Right ventricle myocardium superior (tissue), 1 donor: Measurements from ENCODE around the gene TPM1. TPM values are rescaled to one million over a fixed set of nuclear protein-coding genes. Genes with fewer than 3 reads are reported as not detected.
"Not testable (repeated sequence)": the region's sequence is repeated elsewhere in the genome, so short reads cannot be mapped to it uniquely, and the experiment has no call there.

ENCODE experiments used
- ATAC-seq: fragments of 200-7000 bp; cut with Tn5 transposase; one replicate; pipeline ENCODE4 v1.9.1; 2020; ENCODE audit warnings: mild to moderate bottlenecking; ENCODE audit not compliant: poor library complexity
- DNase-seq: peaks from one replicate; pipeline ENCODE4 v3.0.0-alpha.2; 2020
- intact Hi-C: fragments of 100-400 bp; cut with DNase I; formaldehyde crosslinking; loops from one replicate; pipeline ENCODE4 v1.11.2; 2022
- total RNA-seq: library from RNA; stranded (reverse); fragmentation: NEBNext Ultra II Directional; extraction: Animal tissue kit (Norgen Biotek cat#: 25700); gene quantifications from one replicate; pipeline ENCODE4 v1.2.1, GENCODE V29; 2021
- donor health status: DM: no; HTN: yes; CAD: no; lungs with severe emphysema.

TPM1 gene
- total RNA-seq, 1 donor from 2014 or later: 12,703 TPM

GRCh38 chr15:63082366-63082765 is 39.8 kb downstream of the TPM1 start:
- ATAC-seq (no peak), DNase-seq (no peak)
- intact Hi-C loops: no loop called here

DNA sequence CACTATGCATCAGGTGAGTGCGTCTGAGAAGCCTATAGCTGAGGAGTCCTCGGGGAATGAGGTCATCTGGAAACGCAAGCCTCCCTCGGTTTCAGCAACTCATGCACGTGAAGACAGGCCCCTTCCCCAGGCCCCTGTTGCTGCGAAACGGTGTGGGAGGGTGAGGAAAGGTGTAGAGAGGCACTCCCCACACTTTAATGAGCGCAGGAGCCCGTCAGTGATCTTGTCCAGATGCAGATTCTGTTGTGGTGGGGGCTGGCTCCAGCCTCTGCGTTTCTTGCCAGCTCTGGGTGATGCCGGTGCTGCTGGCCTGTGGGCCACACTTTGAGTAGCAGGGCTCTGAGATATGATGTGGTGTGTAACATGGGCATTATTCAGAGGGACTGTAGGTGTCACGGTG is 40.5 kb downstream of the TPM1 start:
- peak; percentile 61 for ATAC-seq
- intact Hi-C loops: no loop called here
- DNase-seq: peak; percentile 54

DNA sequence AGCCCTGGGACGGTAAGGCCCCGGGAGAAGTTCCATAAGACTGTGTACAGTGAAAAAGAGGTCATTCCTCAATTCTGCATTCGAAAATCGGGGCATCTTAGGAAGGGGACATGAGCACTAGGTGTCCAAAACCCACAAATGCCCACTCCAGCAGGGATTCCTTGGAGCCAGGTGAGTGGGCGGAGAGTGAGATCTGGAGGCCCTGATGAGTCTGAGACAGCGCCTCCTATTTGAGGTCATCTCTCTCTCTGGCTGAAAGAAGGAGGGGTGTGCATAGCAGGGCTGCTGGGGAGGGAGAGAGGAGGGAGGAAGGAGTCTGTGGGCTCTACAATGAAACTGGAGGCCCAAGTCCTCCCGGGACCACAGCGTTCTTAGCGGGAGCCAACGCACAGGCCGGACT is 41.0 kb downstream of the TPM1 start:
- no peak for DNase-seq
- no peak for ATAC-seq
- intact Hi-C loops: no loop called here

GRCh38 chr15:63084806-63085205 is 42.3 kb downstream of the TPM1 start:
- intact Hi-C loops: no loop called here
- no peak for DNase-seq
- ATAC-seq: no peak

DNA sequence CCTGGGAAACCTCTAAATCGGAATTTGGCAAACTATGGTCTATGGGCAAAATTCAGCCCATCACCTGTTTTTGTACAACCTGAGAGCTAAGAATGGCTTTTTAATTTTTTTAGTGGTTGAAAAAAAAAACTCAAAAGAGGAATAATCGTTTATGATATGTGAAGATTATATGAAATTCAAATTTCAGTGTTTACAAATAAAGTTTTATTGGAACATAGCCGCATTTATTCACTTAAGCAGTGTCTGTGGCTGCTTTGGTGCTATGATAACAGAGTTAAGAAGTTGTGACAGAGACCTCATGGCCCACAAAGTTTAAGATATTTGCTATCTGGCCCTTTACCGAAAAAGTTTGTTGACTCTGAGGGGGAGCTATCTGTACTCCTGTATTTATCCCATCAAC is 42.7 kb downstream of the TPM1 start:
- ATAC-seq (no peak), DNase-seq (no peak)
- intact Hi-C loops: no loop called here

DNA sequence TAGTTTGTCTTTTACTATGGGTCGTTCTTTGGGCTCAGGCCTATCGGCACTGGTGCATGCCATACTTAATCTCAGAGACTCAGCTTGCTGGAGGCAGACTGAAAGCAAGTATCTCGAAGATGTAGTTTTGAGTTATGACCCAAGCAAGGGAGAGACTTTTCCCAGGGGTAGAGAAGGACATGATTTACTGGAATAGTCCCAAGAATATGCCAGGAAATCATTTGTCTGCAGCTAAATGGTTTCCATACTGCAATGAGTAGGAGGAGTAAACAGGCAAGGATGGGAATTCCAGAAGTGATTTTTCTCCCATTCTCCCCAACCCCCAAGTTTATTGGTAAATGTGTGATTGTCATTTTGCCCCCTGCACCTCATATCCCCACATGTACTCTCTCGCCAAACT is 43.7 kb downstream of the TPM1 start:
- intact Hi-C loops: no loop called here
- ATAC-seq (no peak), DNase-seq (no peak)

DNA sequence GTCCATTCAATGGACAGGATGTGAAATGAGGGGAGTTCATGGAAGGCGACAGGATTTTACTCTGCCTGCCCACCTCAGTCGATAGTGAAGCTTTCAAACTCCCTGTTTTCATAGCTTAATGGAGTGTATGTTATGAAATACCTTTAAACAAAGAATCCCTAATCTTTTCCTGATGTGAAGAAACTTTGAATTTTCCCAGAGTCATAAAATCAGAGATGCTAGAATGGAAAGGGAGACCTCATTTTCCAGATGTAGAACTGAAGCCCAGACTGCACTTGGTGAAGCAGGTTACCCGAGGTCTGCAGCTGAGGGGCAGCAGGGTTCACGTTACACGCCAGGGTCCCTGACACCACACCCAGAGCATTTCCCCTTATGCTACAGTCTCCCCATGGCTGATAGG is 44.4 kb downstream of the TPM1 start:
- intact Hi-C loops: no loop called here
- ATAC-seq (no peak), DNase-seq (no peak)

DNA sequence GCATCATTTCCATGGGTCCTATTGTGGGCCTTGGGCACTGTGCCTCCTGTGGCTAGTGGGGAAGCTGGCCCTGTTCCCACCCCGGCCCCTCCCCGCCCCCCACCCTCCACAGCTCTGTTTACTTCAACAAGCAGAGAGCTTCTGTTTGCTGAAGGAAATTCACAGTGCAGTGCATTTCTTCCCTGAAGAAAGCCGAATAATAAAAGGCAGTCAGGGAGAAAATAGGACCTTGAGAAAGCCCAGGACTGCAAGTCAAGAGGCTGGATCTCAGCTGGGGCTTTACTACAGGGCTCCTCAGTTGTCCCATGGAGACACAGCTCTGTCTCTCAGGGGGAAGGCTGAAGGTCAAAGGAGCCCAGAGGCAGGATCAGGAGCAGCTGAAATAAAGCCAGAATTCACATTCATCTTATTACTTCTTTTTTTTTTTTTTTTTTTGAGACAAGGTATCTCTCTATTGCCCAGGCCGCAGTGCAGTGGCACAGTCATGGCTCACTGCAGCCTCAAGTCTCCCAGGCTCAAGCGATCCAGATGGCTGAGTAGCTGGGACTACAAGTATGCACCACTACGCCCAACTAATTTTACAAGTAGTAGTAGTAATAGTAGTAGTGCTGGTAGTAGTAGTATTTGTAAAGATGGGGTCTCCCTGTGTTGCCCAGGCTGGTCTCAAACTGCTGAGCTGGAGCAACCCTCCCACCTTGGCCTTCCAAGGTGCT is 46.1 kb downstream of the TPM1 start:
- no peak for DNase-seq
- ATAC-seq: no peak
- intact Hi-C loops: no loop called here

GRCh38 chr15:63089260-63090043 is 46.9 kb downstream of the TPM1 start:
- peak; percentile 60 for DNase-seq
- intact Hi-C loops: loop anchor here (5.0 kb wide), 2 partner anchors 242 to 307 kb away; no protein-coding TSS in a partner anchor

GRCh38 chr15:63090472-63090871 is 47.9 kb downstream of the TPM1 start:
- ATAC-seq: no peak
- no peak for DNase-seq
- intact Hi-C loops: loop anchor here (5.0 kb wide), 2 partner anchors 243 to 308 kb away; no protein-coding TSS in a partner anchor

More at GRCh38 chr15:63089260-63090043, 46.9 kb downstream of the TPM1 start:
- peak; percentile 60 for ATAC-seq

DNA sequence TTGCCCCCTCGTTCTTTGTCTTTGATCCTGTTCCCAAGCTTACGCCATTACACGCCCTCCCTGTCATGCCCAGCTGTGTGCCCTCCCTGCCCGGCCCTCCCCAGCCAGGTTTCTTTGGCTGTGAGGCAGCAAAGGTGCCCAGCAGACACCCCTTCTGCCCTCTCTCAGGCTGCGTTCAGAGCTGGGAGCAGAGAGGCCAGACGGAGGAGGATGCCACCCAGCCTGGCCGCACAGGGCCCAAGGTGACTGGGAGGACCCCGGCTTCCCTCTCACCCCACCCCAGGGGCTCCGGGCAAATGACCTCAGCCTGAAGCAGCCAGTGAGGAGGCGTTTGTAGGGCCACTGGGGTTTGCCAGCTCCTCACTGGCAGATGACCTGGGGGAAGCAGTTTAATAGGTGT is 48.3 kb downstream of the TPM1 start:
- DNase-seq: no peak
- ATAC-seq: no peak
- intact Hi-C loops: loop anchor here (5.0 kb wide), 2 partner anchors 244 to 309 kb away; no protein-coding TSS in a partner anchor

- intact Hi-C loops: loop anchor here (2.0 to 5.0 kb wide), 3 partner anchors 43 to 310 kb away; no protein-coding TSS in a partner anchor
- DNase-seq (no peak), ATAC-seq (no peak)
These were observed 49.3 kb downstream of the TPM1 start for GRCh38 chr15:63091679-63092446.

GRCh38 chr15:63093486-63094205 is 51.1 kb downstream of the TPM1 start:
- ATAC-seq: peak; percentile 94
- intact Hi-C loops: loop anchor here (2.0 to 5.0 kb wide), 3 partner anchors 45 to 311 kb away; no protein-coding TSS in a partner anchor
- DNase-seq: peak; percentile 81

GRCh38 chr15:63094495-63094931 is 52.0 kb downstream of the TPM1 start:
- intact Hi-C loops: loop anchor here (5.0 kb wide), 2 partner anchors 247 to 312 kb away; no protein-coding TSS in a partner anchor
- DNase-seq (no peak), ATAC-seq (peak; percentile 72)

DNA sequence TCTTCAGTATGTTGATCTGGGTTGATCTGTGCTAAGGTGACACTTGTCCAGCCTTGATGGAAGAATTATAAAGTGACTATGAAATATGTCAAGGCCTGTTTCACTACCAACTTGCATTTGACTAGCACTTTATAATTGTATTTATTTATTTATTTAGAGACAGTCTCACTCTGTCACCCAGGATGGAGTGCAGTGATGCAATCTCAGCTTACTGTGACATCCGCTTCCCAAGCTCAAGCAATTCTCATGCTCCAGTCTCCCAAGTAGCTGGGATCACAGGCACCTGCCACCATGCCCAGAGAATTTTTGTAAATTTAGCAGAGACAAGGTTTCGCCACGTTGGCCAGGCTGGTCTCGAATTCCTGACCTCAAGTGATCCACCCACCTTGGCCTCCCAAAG is 53.6 kb downstream of the TPM1 start:
- no peak for DNase-seq
- intact Hi-C loops: no loop called here
- no peak for ATAC-seq

GRCh38 chr15:63098901-63099300 is 56.4 kb downstream of the TPM1 start:
- DNase-seq, intact Hi-C loops, ATAC-seq: not testable (repeated sequence)

- DNase-seq, intact Hi-C loops, ATAC-seq: not testable (repeated sequence)
These were observed 57.0 kb downstream of the TPM1 start for GRCh38 chr15:63099581-63099980.

DNA sequence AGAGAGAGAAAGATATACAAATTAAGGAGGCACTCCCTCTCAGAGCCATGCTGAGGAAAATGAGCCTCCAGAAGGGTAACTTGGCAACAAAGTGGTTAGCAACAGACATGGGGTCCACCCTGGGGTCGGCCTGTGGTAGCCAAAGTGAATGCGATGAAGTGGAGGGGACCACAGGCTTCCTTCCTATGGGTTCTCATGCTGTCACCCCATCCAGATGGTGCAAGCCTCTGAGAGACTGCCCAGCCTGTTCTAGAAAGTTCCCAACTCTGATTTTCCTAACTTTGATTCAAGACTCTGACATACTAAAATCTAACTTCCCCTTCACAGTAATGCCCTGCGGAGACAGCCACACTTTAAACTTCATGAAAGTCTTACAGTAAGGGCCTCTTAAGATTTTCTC is 60.9 kb downstream of the TPM1 start:
- DNase-seq (no peak), ATAC-seq (no peak)
- intact Hi-C loops: loop anchor here (5.0 kb wide), 1 partner anchor 251 kb away; no protein-coding TSS in a partner anchor
